MM.1S (cell line): ENCODE results near the gene MEMO1.
"Not testable (repeated sequence)": the region's sequence is repeated elsewhere in the genome, so short reads cannot be mapped to it uniquely, and the experiment has no call there.

ENCODE experiments used
- DNase-seq: peaks from one replicate; pipeline ENCODE4 v3.0.0-alpha.2; 2015
- H2AFZ ChIP-seq: fragments of 300-600 bp; sonication (generic); 2 replicates; pipeline ENCODE4 v1.6.0; 2016; ENCODE audit warnings: antibody characterized with exemption, low read length
- H3F3A ChIP-seq: fragments of 300-600 bp; sonication (generic); 2 replicates; pipeline ENCODE4 v1.6.1; 2016; ENCODE audit warnings: mild to moderate bottlenecking, antibody characterized with exemption, low read length, moderate library complexity, mixed read lengths; ENCODE audit not compliant: insufficient read depth
- H3K27ac ChIP-seq: fragments of 300-600 bp; sonication (generic); 2 replicates; pipeline ENCODE4 v1.5.1; 2016; ENCODE audit warnings: mild to moderate bottlenecking, low read length
- H3K27me3 ChIP-seq: fragments of 300-600 bp; sonication (generic); replicated peaks from 2 replicates; pipeline ENCODE4 v1.6.0; 2016; ENCODE audit warnings: low read length; ENCODE audit not compliant: insufficient read depth
- H3K36me3 ChIP-seq: fragments of 300-600 bp; sonication (generic); replicated peaks from 2 replicates; pipeline ENCODE4 v1.6.1; 2016; ENCODE audit warnings: mild to moderate bottlenecking, low read length, mixed read lengths; ENCODE audit not compliant: insufficient read depth
- H3K4me1 ChIP-seq: fragments of 300-600 bp; sonication (generic); 2 replicates; pipeline ENCODE4 v1.6.1; 2016; ENCODE audit warnings: low read length, mixed read lengths
- H3K4me2 ChIP-seq: fragments of 300-600 bp; sonication (generic); 2 replicates; pipeline ENCODE4 v1.6.0; 2016; ENCODE audit warnings: low read depth, low read length
- H3K4me3 ChIP-seq: fragments of 300-600 bp; sonication (generic); 2 replicates; pipeline ENCODE4 v1.5.1; 2016; ENCODE audit warnings: low read length, mixed read lengths
- H3K79me2 ChIP-seq: fragments of 300-600 bp; sonication (generic); 2 replicates; pipeline ENCODE4 v1.6.1; 2016; ENCODE audit warnings: mixed run types, low read length, mixed read lengths
- H3K9ac ChIP-seq: fragments of 300-600 bp; sonication (generic); 2 replicates; pipeline ENCODE4 v1.6.1; 2016; ENCODE audit warnings: low read length, mixed read lengths
- H3K9me2 ChIP-seq: fragments of 300-600 bp; sonication (generic); replicated peaks from 2 replicates; pipeline ENCODE4 v1.6.1; 2016; ENCODE audit warnings: mild to moderate bottlenecking, low read length, mixed read lengths; ENCODE audit not compliant: insufficient read depth
- H3K9me3 ChIP-seq: fragments of 300-600 bp; sonication (generic); replicated peaks from 2 replicates; pipeline ENCODE4 v1.6.1; 2016; ENCODE audit warnings: mild to moderate bottlenecking, low read length, mixed read lengths; ENCODE audit not compliant: insufficient read depth
- H4K20me1 ChIP-seq: fragments of 300-600 bp; sonication (generic); 2 replicates; pipeline ENCODE4 v1.6.1; 2016; ENCODE audit warnings: mild to moderate bottlenecking, low read length, moderate library complexity, mixed read lengths; ENCODE audit not compliant: insufficient read depth
- EZH2 ChIP-seq: fragments of 300-600 bp; sonication (generic); optimal IDR thresholded peaks from 2 replicates; pipeline ENCODE3; 2017; ENCODE audit warnings: low read depth, mild to moderate bottlenecking, antibody characterized with exemption, low read length, mixed read lengths
- EZH2phosphoT487 ChIP-seq: fragments of 300-600 bp; sonication (generic); IDR thresholded peaks from 2 replicates; pipeline ENCODE4 v1.6.1; 2018; ENCODE audit warnings: antibody characterized with exemption, low read length
- TF ChIP-seq, protein P1 (sequence below): fragments of 300-600 bp; sonication (generic); IDR thresholded peaks from 2 replicates; pipeline ENCODE4 v1.5.1; 2016; ENCODE audit warnings: antibody characterized with exemption, low read length, mixed read lengths

The MEMO1 gene

DNA sequence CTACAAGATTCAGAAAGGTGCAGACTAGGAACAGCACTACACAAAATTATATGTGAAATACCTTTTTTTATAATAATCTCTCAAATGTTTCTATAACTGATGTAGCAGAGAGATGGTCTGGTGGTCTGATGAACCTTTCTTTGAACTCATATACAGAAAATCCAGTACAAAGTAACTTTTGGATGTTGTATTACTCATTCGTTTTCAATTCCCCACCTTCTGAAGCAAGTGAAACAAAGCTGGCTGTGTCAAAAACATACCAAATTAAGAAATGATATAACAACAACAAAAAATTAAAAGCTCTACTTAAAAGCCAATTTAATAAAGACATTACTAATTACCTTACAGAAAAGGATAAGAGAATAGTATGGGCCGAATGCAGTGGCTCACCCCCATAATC lies 38.7 kb downstream of the MEMO1 start:
- TF ChIP-seq, protein P1, sequence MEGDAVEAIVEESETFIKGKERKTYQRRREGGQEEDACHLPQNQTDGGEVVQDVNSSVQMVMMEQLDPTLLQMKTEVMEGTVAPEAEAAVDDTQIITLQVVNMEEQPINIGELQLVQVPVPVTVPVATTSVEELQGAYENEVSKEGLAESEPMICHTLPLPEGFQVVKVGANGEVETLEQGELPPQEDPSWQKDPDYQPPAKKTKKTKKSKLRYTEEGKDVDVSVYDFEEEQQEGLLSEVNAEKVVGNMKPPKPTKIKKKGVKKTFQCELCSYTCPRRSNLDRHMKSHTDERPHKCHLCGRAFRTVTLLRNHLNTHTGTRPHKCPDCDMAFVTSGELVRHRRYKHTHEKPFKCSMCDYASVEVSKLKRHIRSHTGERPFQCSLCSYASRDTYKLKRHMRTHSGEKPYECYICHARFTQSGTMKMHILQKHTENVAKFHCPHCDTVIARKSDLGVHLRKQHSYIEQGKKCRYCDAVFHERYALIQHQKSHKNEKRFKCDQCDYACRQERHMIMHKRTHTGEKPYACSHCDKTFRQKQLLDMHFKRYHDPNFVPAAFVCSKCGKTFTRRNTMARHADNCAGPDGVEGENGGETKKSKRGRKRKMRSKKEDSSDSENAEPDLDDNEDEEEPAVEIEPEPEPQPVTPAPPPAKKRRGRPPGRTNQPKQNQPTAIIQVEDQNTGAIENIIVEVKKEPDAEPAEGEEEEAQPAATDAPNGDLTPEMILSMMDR = no peak
- TF ChIP-seq EZH2 (no peak), EZH2phosphoT487 (no peak)
- no peak overlapping the region for H3K27ac ChIP-seq
- no peaks in the 10 kb centered on the region for H3K9me2 ChIP-seq
- H3K4me3 ChIP-seq = no peak overlapping the region
- H3K79me2 ChIP-seq = peaks cover 89% of the 10 kb centered on the region
- H3K27me3 ChIP-seq = no peaks in the 10 kb centered on the region
- no peaks in the 10 kb centered on the region; the same call in 1 of the 2 replicates for H4K20me1 ChIP-seq
- H3K36me3 ChIP-seq = no peaks in the 10 kb centered on the region
- no peak overlapping the region for H2AFZ ChIP-seq
- no peak overlapping the region for H3K4me2 ChIP-seq
- no peaks in the 10 kb centered on the region for H3K9me3 ChIP-seq
- no peaks in the 10 kb centered on the region for H3F3A ChIP-seq
- H3K9ac ChIP-seq = no peak overlapping the region
- H3K4me1 ChIP-seq = peaks cover 13% of the 10 kb centered on the region
- no peak for DNase-seq

DNA sequence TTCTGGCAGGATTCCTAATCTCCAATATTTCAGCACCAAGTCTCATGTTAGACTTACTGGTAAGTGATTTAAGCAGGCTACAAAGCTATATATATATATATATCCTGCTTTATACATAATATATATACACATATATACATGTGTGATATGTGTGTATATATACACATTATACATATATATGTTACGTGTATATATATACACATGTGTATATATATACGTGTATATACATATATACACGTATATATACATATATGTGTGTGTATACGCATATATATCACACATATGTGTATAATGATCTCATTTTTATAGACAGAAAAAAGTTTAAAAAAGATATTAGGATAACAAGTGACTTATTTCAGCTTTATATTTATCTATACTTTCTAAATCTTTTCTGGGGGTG lies 41.6 kb downstream of the MEMO1 start:
- Histone ChIP-seq H4K20me1 (no peaks in the 10 kb centered on the region; the same call in 1 of the 2 replicates), H3K27ac (no peak overlapping the region), H3F3A (no peaks in the 10 kb centered on the region), H2AFZ (no peak overlapping the region), H3K4me2 (no peak overlapping the region), H3K9me3 (no peaks in the 10 kb centered on the region), H3K4me3 (no peak overlapping the region), H3K9me2 (no peaks in the 10 kb centered on the region), H3K4me1 (peaks cover 11% of the 10 kb centered on the region), H3K27me3 (no peaks in the 10 kb centered on the region), H3K79me2 (peaks cover 76% of the 10 kb centered on the region), H3K9ac (no peak overlapping the region), H3K36me3 (no peaks in the 10 kb centered on the region)
- TF ChIP-seq EZH2phosphoT487 = no peak
- TF ChIP-seq, protein P1 = no peak
- no peak for TF ChIP-seq EZH2
- no peak for DNase-seq

DNA sequence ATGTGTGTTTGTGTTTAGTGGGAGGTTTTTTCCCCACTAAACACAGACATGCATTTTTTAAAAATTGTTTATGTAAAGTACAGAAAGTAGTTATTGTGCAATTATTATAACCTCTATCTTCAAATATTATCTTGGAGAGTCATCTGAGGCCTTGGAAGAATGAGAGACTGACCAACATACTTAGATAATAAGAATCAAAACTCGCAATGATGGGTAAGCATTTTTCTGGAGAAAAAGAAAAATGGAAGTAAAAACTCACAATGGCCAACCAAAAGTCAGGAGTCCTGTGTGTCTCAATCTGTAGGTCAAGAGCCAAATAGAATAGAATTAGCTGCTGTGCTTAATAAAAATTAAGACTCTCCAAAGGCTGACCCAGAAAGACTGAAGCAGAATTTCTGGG lies 43.0 kb downstream of the MEMO1 start:
- Histone ChIP-seq H4K20me1 (no peaks in the 10 kb centered on the region), H3K36me3 (no peaks in the 10 kb centered on the region), H3K4me1 (peaks cover 7% of the 10 kb centered on the region), H2AFZ (no peak overlapping the region), H3K9ac (no peak overlapping the region), H3K27ac (no peak overlapping the region), H3F3A (peaks cover 6% of the 10 kb centered on the region), H3K4me2 (no peak overlapping the region), H3K27me3 (no peaks in the 10 kb centered on the region), H3K9me3 (no peaks in the 10 kb centered on the region), H3K79me2 (peaks cover 77% of the 10 kb centered on the region), H3K9me2 (no peaks in the 10 kb centered on the region), H3K4me3 (no peak overlapping the region)
- TF ChIP-seq, protein P1 = no peak
- TF ChIP-seq EZH2 (no peak), EZH2phosphoT487 (no peak)
- no peak for DNase-seq

DNA sequence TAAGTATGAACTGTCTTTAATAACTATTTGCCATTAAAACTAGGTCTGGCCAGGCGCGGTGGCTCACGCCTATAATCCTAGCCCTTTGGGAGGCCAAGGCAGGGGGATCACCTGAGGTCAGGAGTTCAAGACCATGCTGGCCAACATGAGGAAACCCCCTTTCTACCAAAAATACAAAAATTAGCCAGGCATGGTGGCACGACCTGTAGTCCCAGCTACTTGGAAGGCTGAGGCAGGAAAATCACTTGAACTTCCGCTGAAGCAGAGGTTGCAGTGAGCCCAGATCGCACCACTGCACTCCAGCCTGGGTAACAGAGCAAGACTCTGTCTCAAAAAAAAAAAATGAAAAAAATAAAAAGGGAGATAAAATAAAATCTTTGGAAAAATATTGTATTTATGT lies 44.4 kb downstream of the MEMO1 start:
- not testable (repeated sequence) for H4K20me1 ChIP-seq, H3K4me1 ChIP-seq, H3K4me3 ChIP-seq, DNase-seq, H3K4me2 ChIP-seq, H3F3A ChIP-seq, H3K27me3 ChIP-seq, H3K36me3 ChIP-seq, H3K27ac ChIP-seq, H3K9me3 ChIP-seq, H2AFZ ChIP-seq, H3K9me2 ChIP-seq, H3K9ac ChIP-seq
- H3K79me2 ChIP-seq = peaks cover 77% of the 10 kb centered on the region
